Uterus (tissue), 4 donors: ENCODE data around the gene TNFRSF4. TPM values are rescaled to one million over a fixed set of nuclear protein-coding genes. Genes with fewer than 3 reads are reported as not detected.

Experiments used
- DNase-seq, 2 donors: peaks; one replicate each; pipeline ENCODE4 v3.0.0-alpha.2; 2019 to 2020
- H3K27ac ChIP-seq, 2 donors: fragments of 200-600 bp; sonication (generic); 1 replicate in 1 of 2; 2 replicates in 1 of 2; pipeline ENCODE4 v1.5.1; 2016 to 2018
- H3K27me3 ChIP-seq, 2 donors: fragments of 200-600 bp; sonication (generic); one replicate each; pipeline ENCODE4 v1.5.1; 2018 to 2019; ENCODE audit warnings: control low read depth in 1 of 2
- H3K36me3 ChIP-seq, 2 donors: fragments of 200-600 bp; sonication (generic); one replicate each; pipeline ENCODE4 v1.5.1; 2019; ENCODE audit warnings: control low read depth in 1 of 2
- H3K4me1 ChIP-seq, 2 donors: fragments of 200-600 bp; sonication (generic); one replicate each; pipeline ENCODE4 v1.5.1; 2018 to 2019; ENCODE audit warnings: control low read depth in 1 of 2
- H3K4me3 ChIP-seq, 2 donors: fragments of 200-600 bp; sonication (generic); 1 replicate in 1 of 2; 2 replicates in 1 of 2; pipeline ENCODE4 v1.5.1; 2018 to 2019; ENCODE audit warnings: mild to moderate bottlenecking in 1 of 2
- H3K9me3 ChIP-seq, 2 donors: fragments of 200-600 bp; sonication (generic); one replicate each; pipeline ENCODE4 v1.5.1; 2019; ENCODE audit warnings: control low read depth in 1 of 2
- CTCF ChIP-seq, 4 experiments: fragments of 200-600 bp in 2 of 4; fragments of 450-650 bp in 2 of 4; sonication (generic) in 2 of 4; IDR thresholded peaks; one replicate each; pipeline ENCODE4 v1.5.1; 2016 to 2019; ENCODE audit warnings: antibody characterized with exemption in 4 of 4, mild to moderate bottlenecking in 2 of 4, moderate library complexity in 1 of 4
- POLR2A ChIP-seq, 2 donors: fragments of 450-650 bp; IDR thresholded peaks; one replicate each; pipeline ENCODE4 v1.6.1; 2016; ENCODE audit warnings: antibody characterized with exemption in 2 of 2, mild to moderate bottlenecking in 1 of 2, moderate library complexity in 1 of 2
- intact Hi-C: fragments of 100-400 bp; cut with DNase I; formaldehyde crosslinking; loops from one replicate; pipeline ENCODE4 v1.15.1; 2023; ENCODE audit warnings: low total_unique reads
- microRNA counts, 2 donors: library from miRNA; unstranded; fragments of <30 nt; microRNA quantifications; one replicate each; lab custom pipeline; 2016 to 2017
- microRNA-seq: library from miRNA; unstranded; fragments of <30 nt; microRNA quantifications from one replicate; pipeline ENCODE4, GENCODE V29; 2016; ENCODE audit warnings: borderline microRNAs expressed, borderline replicate concordance
- small RNA-seq: library from RNA; depleted of rRNA; stranded (forward); fragments of <200 nt; gene quantifications from one replicate; pipeline ENCODE3, GENCODE V24; 2016
- total RNA-seq, 4 donors: library from RNA; depleted of rRNA in 3 of 4; stranded (reverse); fragments of >200 nt in 3 of 4; gene quantifications; one replicate each; pipeline versions ENCODE4 v1.1.0 to v1.2.4, GENCODE V29; 2014 to 2023
- donor health status: DM: yes; HTN: yes; CAD: no.

TNFRSF4 gene
- total RNA-seq, 4 donors from 2014 or later, result 1.3 to 1.5 TPM; not detected in 2

GRCh38 chr1:1162597-1163537 is 51.1 kb downstream of the TNFRSF4 start:
- Histone ChIP-seq H3K4me1 (peaks cover 0 to 7% of the 10 kb centered on the region in 2 donors), H3K36me3 (no peaks in the 10 kb centered on the region), H3K4me3 (no peak overlapping the region), H3K9me3 (no peaks in the 10 kb centered on the region), H3K27me3 (no peaks in the 10 kb centered on the region), H3K27ac (no peak overlapping the region)
- DNase-seq, result no peak
- peak in 1 of 2 donors; percentile 59 for TF ChIP-seq POLR2A (IDR thresholded peaks at IDR 0.05)
- no peak for TF ChIP-seq CTCF (IDR thresholded peaks at IDR 0.05)
- intact Hi-C loops, result no loop called here

- intact Hi-C loops, result no loop called here
- no peak for DNase-seq
- Histone ChIP-seq H3K36me3 (no peaks in the 10 kb centered on the region), H3K4me1 (peaks cover 0 to 7% of the 10 kb centered on the region in 2 donors), H3K27ac (no peak overlapping the region), H3K4me3 (no peak overlapping the region), H3K27me3 (no peaks in the 10 kb centered on the region), H3K9me3 (no peaks in the 10 kb centered on the region)
- no peak for TF ChIP-seq POLR2A (IDR thresholded peaks at IDR 0.05)
- TF ChIP-seq CTCF (IDR thresholded peaks at IDR 0.05), result no peak
These were observed 52.3 kb downstream of the TNFRSF4 start for GRCh38 chr1:1161683-1162079.

MicroRNAs within 50 kb of the gene (microRNA counts, 767-probe panel; counts per million panel counts)
- 0 counts per million in 2 donors for microRNA hsa-miR-200a-3p (lab: Ali Mortazavi, UCI)
- 0 to 2,670 counts per million in 2 donors for microRNA hsa-miR-200b-3p (lab: Ali Mortazavi, UCI)
- microRNA hsa-miR-429 (lab: Ali Mortazavi, UCI), result 0 counts per million in 2 donors

Small RNA genes within 50 kb of the gene (microRNA-seq; reads per million reads assigned to microRNA genes)
- gene MIR200A (8.3 reads per million, percentile 16 among the genes with 10 or more reads in this experiment), gene MIR200B (50.5 reads per million, percentile 46 among the genes with 10 or more reads in this experiment), gene MIR429 (2.5 reads per million)

Small RNA genes within 50 kb of the gene (small RNA-seq; reads per million reads assigned to genes)
- gene MIR200A (not detected), gene MIR200B (not detected), gene MIR429 (not detected)

Other genes with a start within 250 kb of the TNFRSF4 start
- 1 to 10 TPM in 1 of 4 donors, not detected in 3; 1.1 TPM for gene PLEKHN1, start 247.7 kb downstream of the TNFRSF4 start, total RNA-seq
- gene PERM1, start 232.1 kb downstream of the TNFRSF4 start, total RNA-seq, result 1 to 10 TPM in 1 of 4 donors, not detected in 3; 2.3 TPM
- gene HES4, start 214.1 kb downstream of the TNFRSF4 start, total RNA-seq, result 10 to 100 TPM; 19.6 to 41.0 (median 36.3) TPM
- 10 to 100 TPM in 2 of 4 donors, 1 to 10 TPM in 2; 1.8 to 27.2 (median 15.2) TPM for gene ISG15, start 200.7 kb downstream of the TNFRSF4 start, total RNA-seq
- gene AGRN, start 194.0 kb downstream of the TNFRSF4 start, total RNA-seq, result 10 to 100 TPM in 3 of 4 donors, 1 to 10 TPM in 1; 8.2 to 86.9 (median 26.2) TPM
- not detected for gene RNF223, start 139.8 kb downstream of the TNFRSF4 start, total RNA-seq
- gene C1orf159, start 98.1 kb downstream of the TNFRSF4 start, total RNA-seq, result 10 to 100 TPM in 3 of 4 donors, 1 to 10 TPM in 1; 4.9 to 20.0 (median 17.9) TPM
- under 1 TPM in 2 of 4 donors, not detected in 2; 0.35 to 0.51 TPM for gene TTLL10, start 40.3 kb downstream of the TNFRSF4 start, total RNA-seq
- 1 to 10 TPM in 1 of 4 donors, under 1 TPM in 1, not detected in 2; 0.37 to 2.6 TPM for gene TNFRSF18, start 7.6 kb downstream of the TNFRSF4 start, total RNA-seq
- gene SDF4, start 17.8 kb upstream of the TNFRSF4 start, total RNA-seq, result 100 to 1,000 TPM in 1 of 4 donors, 10 to 100 TPM in 3; 29.7 to 105 (median 50.3) TPM
- 10 to 100 TPM in 3 of 4 donors, 1 to 10 TPM in 1; 1.8 to 23.5 (median 17.6) TPM for gene B3GALT6, start 18.1 kb upstream of the TNFRSF4 start, total RNA-seq
- gene C1QTNF12, start 32.6 kb upstream of the TNFRSF4 start, total RNA-seq, result 1 to 10 TPM in 2 of 4 donors, not detected in 2; 3.1 to 8.2 TPM
- 10 to 100 TPM in 3 of 4 donors, 1 to 10 TPM in 1; 9.5 to 66.1 (median 49.8) TPM for gene UBE2J2, start 59.7 kb upstream of the TNFRSF4 start, total RNA-seq
- 1 to 10 TPM in 3 of 4 donors, under 1 TPM in 1; 0.26 to 8.4 (median 4.4) TPM for gene SCNN1D, start 66.3 kb upstream of the TNFRSF4 start, total RNA-seq
- 10 to 100 TPM; 11.2 to 98.5 (median 44.0) TPM for gene ACAP3, start 93.8 kb upstream of the TNFRSF4 start, total RNA-seq
- gene PUSL1, start 94.4 kb upstream of the TNFRSF4 start, total RNA-seq, result 10 to 100 TPM; 14.7 to 34.1 (median 24.3) TPM
- gene INTS11, start 110.5 kb upstream of the TNFRSF4 start, total RNA-seq, result 100 to 1,000 TPM in 2 of 4 donors, 10 to 100 TPM in 2; 45.6 to 277 (median 130) TPM
- 10 to 100 TPM in 2 of 4 donors, 1 to 10 TPM in 2; 3.5 to 23.9 (median 16.4) TPM for gene CPTP, start 110.6 kb upstream of the TNFRSF4 start, total RNA-seq
- gene TAS1R3, start 117.1 kb upstream of the TNFRSF4 start, total RNA-seq, result under 1 TPM in 2 of 4 donors, not detected in 2; 0.14 to 0.34 TPM
- gene DVL1, start 135.3 kb upstream of the TNFRSF4 start, total RNA-seq, result 10 to 100 TPM; 35.6 to 94.5 (median 49.7) TPM
- gene MXRA8, start 144.4 kb upstream of the TNFRSF4 start, total RNA-seq, result 100 to 1,000 TPM in 2 of 4 donors, 10 to 100 TPM in 2; 86.1 to 143 (median 117) TPM
- 10 to 100 TPM; 13.2 to 75.8 (median 31.1) TPM for gene AURKAIP1, start 161.1 kb upstream of the TNFRSF4 start, total RNA-seq
- gene CCNL2, start 185.2 kb upstream of the TNFRSF4 start, total RNA-seq, result 100 to 1,000 TPM; 207 to 351 (median 281) TPM
- 100 to 1,000 TPM in 1 of 4 donors, 10 to 100 TPM in 3; 34.3 to 114 (median 65.1) TPM for gene MRPL20, start 193.1 kb upstream of the TNFRSF4 start, total RNA-seq
- 10 to 100 TPM in 2 of 4 donors, 1 to 10 TPM in 2; 1.3 to 20.0 (median 6.7) TPM for gene ANKRD65, start 207.1 kb upstream of the TNFRSF4 start, total RNA-seq
- gene VWA1, start 221.5 kb upstream of the TNFRSF4 start, total RNA-seq, result 10 to 100 TPM; 15.6 to 67.1 (median 47.1) TPM
- gene ATAD3C, start 235.5 kb upstream of the TNFRSF4 start, total RNA-seq, result 1 to 10 TPM in 2 of 4 donors, under 1 TPM in 1, not detected in 1; 0.77 to 3.8 (median 1.7) TPM